Panc1 (cell line): Measurements from ENCODE around the gene CXCL11. TPM values are rescaled to one million over a fixed set of nuclear protein-coding genes. Genes with fewer than 3 reads are reported as not detected.

Source experiments
- ATAC-seq: fragments of 200-7000 bp; cut with Tn5 transposase; 2 replicates; pipeline ENCODE4 v1.9.1; 2020; ENCODE audit warnings: mild to moderate bottlenecking, moderate library complexity
- BruUV-seq: library from RNA; stranded (reverse); fragments of 400-500 nt; replicated peaks from 2 replicates; lab custom pipeline; 2021; lab: Mats Ljungman, UMichigan
- CTCF ChIA-PET: fragments of 300-600 bp; sonication (Branson Sonifier 250); formaldehyde crosslinking; loops from one replicate; lab custom pipeline; 2022; ENCODE audit warnings: antibody characterized with exemption; lab: Charles Lee
- POLR2A ChIA-PET: fragments of 300-600 bp; sonication (Branson Sonifier 250); formaldehyde crosslinking; loops from one replicate; lab custom pipeline; 2022; ENCODE audit warnings: antibody characterized with exemption; lab: Charles Lee
- DNase-seq: peaks from one replicate; pipeline ENCODE4 v3.0.0-alpha.2; 2010; ENCODE audit warnings: low read depth, low spot score
- H3K27ac ChIP-seq: 2 replicates; pipeline ENCODE4 v1.5.1; 2011; ENCODE audit warnings: mild to moderate bottlenecking, low read length, inconsistent platforms
- H3K27me3 ChIP-seq: fragments of 200-500 bp; sonication (Bioruptor generic); 2 replicates; pipeline ENCODE4 v1.6.0; 2014; ENCODE audit warnings: low read length, inconsistent platforms; ENCODE audit not compliant: control insufficient read depth, insufficient read depth
- H3K36me3 ChIP-seq: fragments of 200-500 bp; sonication (Bioruptor generic); 2 replicates; pipeline ENCODE4 v1.5.1; 2014; ENCODE audit warnings: inconsistent platforms, mild to moderate bottlenecking, low read length, moderate library complexity; ENCODE audit not compliant: control insufficient read depth, insufficient read depth
- H3K4me1 ChIP-seq: 2 replicates; pipeline ENCODE4 v1.5.1; 2011; ENCODE audit warnings: inconsistent platforms, mild to moderate bottlenecking, low read length, moderate library complexity; ENCODE audit not compliant: control insufficient read depth, insufficient read depth
- H3K4me3 ChIP-seq, 2 experiments: 2 replicates each; pipeline ENCODE4 v1.5.1; 2011 to 2012; ENCODE audit warnings: low read depth in 2 of 2, low read length in 2 of 2, mild to moderate bottlenecking in 2 of 2, inconsistent platforms in 1 of 2, moderate library complexity in 1 of 2
- H3K9me3 ChIP-seq: fragments of 200-500 bp; sonication (Bioruptor generic); 2 replicates; pipeline ENCODE4 v1.5.1; 2014; ENCODE audit warnings: low read depth, mild to moderate bottlenecking, inconsistent platforms, low read length, moderate library complexity; ENCODE audit not compliant: control insufficient read depth, insufficient read depth
- CTCF ChIP-seq: fragments of 450-650 bp; IDR thresholded peaks from 2 replicates; pipeline ENCODE4 v1.5.1; 2017; ENCODE audit warnings: mild to moderate bottlenecking
- POLR2AphosphoS5 ChIP-seq: IDR thresholded peaks from 2 replicates; pipeline ENCODE4 v1.6.1; 2012; ENCODE audit warnings: mild to moderate bottlenecking, low read depth, low read length, moderate library complexity
- REST ChIP-seq, 2 experiments: IDR thresholded peaks; 2 replicates each; pipeline ENCODE4 v1.6.1; 2011 to 2012; ENCODE audit warnings: low read depth in 2 of 2, control low read depth in 1 of 2, low read length in 1 of 2, mild to moderate bottlenecking in 1 of 2, moderate library complexity in 1 of 2; ENCODE audit not compliant: insufficient read depth in 1 of 2
- SIN3A ChIP-seq: IDR thresholded peaks from 2 replicates; pipeline ENCODE4 v1.6.1; 2012; ENCODE audit warnings: low read depth, mild to moderate bottlenecking, low read length, moderate library complexity, borderline replicate concordance; ENCODE audit not compliant: insufficient read depth
- TCF7L2 ChIP-seq: IDR thresholded peaks from 2 replicates; pipeline ENCODE4 v1.6.1; 2011; ENCODE audit warnings: mild to moderate bottlenecking, low read depth, low read length, inconsistent platforms
- in situ Hi-C: cut with HindIII; loops from 2 replicates; pipeline ENCODE4 v1.10.0; 2016; ENCODE audit warnings: low sequenced_read_pairs, low pct_unique_long_range_greater_than_20kb
- intact Hi-C: fragments of 100-400 bp; cut with micrococcal nuclease; formaldehyde crosslinking; loops from one replicate; pipeline ENCODE4 v1.10.0; 2022; ENCODE audit not compliant: unreplicated experiment
- total RNA-seq: library from RNA; stranded (reverse); gene quantifications from one replicate; pipeline ENCODE4 v1.2.1, GENCODE V29; 2021; ENCODE audit not compliant: unreplicated experiment

The CXCL11 gene
- total RNA-seq, 1 experiment from 2014 or later, result not detected

GRCh38 chr4:76024065-76024464, 11.8 kb downstream of the CXCL11 start:
- TF ChIP-seq POLR2AphosphoS5 (no peak), CTCF (no peak), SIN3A (no peak), TCF7L2 (no peak), REST (IDR thresholded peaks at IDR 0.05; ENCODE audit: insufficient read depth in 1 of 2, low read depth in 2 of 2, low read length in 1 of 2) (no peak)
- Histone ChIP-seq H3K4me3 (no peak overlapping the region), H3K9me3 (no peaks in the 10 kb centered on the region), H3K4me1 (no peaks in the 10 kb centered on the region; the same call in 1 of the 2 replicates), H3K27ac (no peak overlapping the region), H3K27me3 (peaks cover 4% of the 10 kb centered on the region), H3K36me3 (no peaks in the 10 kb centered on the region)
- POLR2A ChIA-PET, result no interaction called here
- no peak for DNase-seq
- no TSS peak for BruUV-seq
- intact Hi-C loops, result no loop called here
- CTCF ChIA-PET, result no interaction called here
- no peak for ATAC-seq
- in situ Hi-C loops, result no loop called here

GRCh38 chr4:76023389-76023788, 12.5 kb downstream of the CXCL11 start, which contains the start of gene CXCL10:
CXCL10 (minus strand) TSS chr4:76023497; CDS start chr4:76023431, 66 bp downstream.
- TF ChIP-seq REST (IDR thresholded peaks at IDR 0.05; ENCODE audit: insufficient read depth in 1 of 2, low read depth in 2 of 2, low read length in 1 of 2) (no peak), TCF7L2 (no peak), CTCF (no peak), SIN3A (no peak), POLR2AphosphoS5 (no peak)
- Histone ChIP-seq H3K27ac (no peak within 1 kb of the TSS), H3K27me3 (peaks cover 4% of the 10 kb centered on the region), H3K36me3 (no peaks in the 10 kb centered on the region), H3K9me3 (no peaks in the 10 kb centered on the region), H3K4me3 (no peak within 1 kb of the TSS), H3K4me1 (no peaks in the 10 kb centered on the region; the same call in 1 of the 2 replicates)
- in situ Hi-C loops (no loop called here), intact Hi-C loops (no loop called here)
- no TSS peak for BruUV-seq
- ATAC-seq (no peak), DNase-seq (no peak)
- ChIA-PET CTCF (no interaction called here), POLR2A (no interaction called here)
